Measurements from ENCODE around the gene TRIM71.

The TRIM71 gene

GRCh38 chr3:32877598-32877997, 59.8 kb downstream of the TRIM71 start:
- peaks cover 9% of the 10 kb centered on the region for H3K4me1 ChIP-seq (ENCODE audit: insufficient read depth, low read length, poor library complexity, severe bottlenecking)
- no peak overlapping the region for H3K4me3 ChIP-seq (ENCODE audit: low read length, poor library complexity, severe bottlenecking)
- no peaks in the 10 kb centered on the region for H3K9me3 ChIP-seq (ENCODE audit: insufficient read depth, low read depth, low read length)
- no peak overlapping the region for H3K9ac ChIP-seq (ENCODE audit: low read depth, low read length, poor library complexity, severe bottlenecking)
- no peak for TF ChIP-seq EZH2phosphoT487 (IDR thresholded peaks at IDR 0.05; ENCODE audit: borderline replicate concordance)
- TF ChIP-seq, protein P1, sequence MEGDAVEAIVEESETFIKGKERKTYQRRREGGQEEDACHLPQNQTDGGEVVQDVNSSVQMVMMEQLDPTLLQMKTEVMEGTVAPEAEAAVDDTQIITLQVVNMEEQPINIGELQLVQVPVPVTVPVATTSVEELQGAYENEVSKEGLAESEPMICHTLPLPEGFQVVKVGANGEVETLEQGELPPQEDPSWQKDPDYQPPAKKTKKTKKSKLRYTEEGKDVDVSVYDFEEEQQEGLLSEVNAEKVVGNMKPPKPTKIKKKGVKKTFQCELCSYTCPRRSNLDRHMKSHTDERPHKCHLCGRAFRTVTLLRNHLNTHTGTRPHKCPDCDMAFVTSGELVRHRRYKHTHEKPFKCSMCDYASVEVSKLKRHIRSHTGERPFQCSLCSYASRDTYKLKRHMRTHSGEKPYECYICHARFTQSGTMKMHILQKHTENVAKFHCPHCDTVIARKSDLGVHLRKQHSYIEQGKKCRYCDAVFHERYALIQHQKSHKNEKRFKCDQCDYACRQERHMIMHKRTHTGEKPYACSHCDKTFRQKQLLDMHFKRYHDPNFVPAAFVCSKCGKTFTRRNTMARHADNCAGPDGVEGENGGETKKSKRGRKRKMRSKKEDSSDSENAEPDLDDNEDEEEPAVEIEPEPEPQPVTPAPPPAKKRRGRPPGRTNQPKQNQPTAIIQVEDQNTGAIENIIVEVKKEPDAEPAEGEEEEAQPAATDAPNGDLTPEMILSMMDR (conservative IDR thresholded peaks at IDR 0.05; ENCODE audit: low read length): no peak
- H3K9me2 ChIP-seq (replicated peaks; ENCODE audit: low read depth, low read length): no peaks in the 10 kb centered on the region
- peaks cover 50% of the 10 kb centered on the region; the same call in 1 of the 2 replicates for H3K36me3 ChIP-seq (ENCODE audit: insufficient read depth, low read length)
- no peaks in the 10 kb centered on the region for H3K27me3 ChIP-seq (ENCODE audit: insufficient read depth, low read length, poor library complexity, severe bottlenecking)
- H3F3A ChIP-seq (ENCODE audit: low read depth): no peaks in the 10 kb centered on the region
- H2AFZ ChIP-seq (ENCODE audit: low read length): no peak overlapping the region
- H4K20me1 ChIP-seq (ENCODE audit: insufficient read depth, low read length, poor library complexity, severe bottlenecking): no peaks in the 10 kb centered on the region
- peaks cover 39% of the 10 kb centered on the region; the same call in 1 of the 2 replicates for H3K79me2 ChIP-seq (ENCODE audit: insufficient read depth, low read length)
- no peak overlapping the region for H3K4me2 ChIP-seq (ENCODE audit: low read depth, low read length, poor library complexity, severe bottlenecking)

GRCh38 chr3:32880225-32880624, 62.4 kb downstream of the TRIM71 start:
- peaks cover 42% of the 10 kb centered on the region; the same call in 1 of the 2 replicates for H3K36me3 ChIP-seq (ENCODE audit: insufficient read depth, low read length)
- peaks cover 34% of the 10 kb centered on the region; the same call in 1 of the 2 replicates for H3K79me2 ChIP-seq (ENCODE audit: insufficient read depth, low read length)
- no peaks in the 10 kb centered on the region for H3K9me2 ChIP-seq (replicated peaks; ENCODE audit: low read depth, low read length)
- no peaks in the 10 kb centered on the region for H4K20me1 ChIP-seq (ENCODE audit: insufficient read depth, low read length, poor library complexity, severe bottlenecking)
- no peaks in the 10 kb centered on the region for H3K27me3 ChIP-seq (ENCODE audit: insufficient read depth, low read length, poor library complexity, severe bottlenecking)
- no peak overlapping the region for H2AFZ ChIP-seq (ENCODE audit: low read length)
- TF ChIP-seq, protein P1 (conservative IDR thresholded peaks at IDR 0.05; ENCODE audit: low read length): no peak
- TF ChIP-seq EZH2phosphoT487 (IDR thresholded peaks at IDR 0.05; ENCODE audit: borderline replicate concordance): no peak
- H3K9ac ChIP-seq (ENCODE audit: low read depth, low read length, poor library complexity, severe bottlenecking): no peak overlapping the region
- no peak overlapping the region for H3K4me3 ChIP-seq (ENCODE audit: low read length, poor library complexity, severe bottlenecking)
- H3K4me2 ChIP-seq (ENCODE audit: low read depth, low read length, poor library complexity, severe bottlenecking): no peak overlapping the region
- H3F3A ChIP-seq (ENCODE audit: low read depth): no peaks in the 10 kb centered on the region
- H3K9me3 ChIP-seq (ENCODE audit: insufficient read depth, low read depth, low read length): no peaks in the 10 kb centered on the region
- no peaks in the 10 kb centered on the region for H3K4me1 ChIP-seq (ENCODE audit: insufficient read depth, low read length, poor library complexity, severe bottlenecking)

DNA sequence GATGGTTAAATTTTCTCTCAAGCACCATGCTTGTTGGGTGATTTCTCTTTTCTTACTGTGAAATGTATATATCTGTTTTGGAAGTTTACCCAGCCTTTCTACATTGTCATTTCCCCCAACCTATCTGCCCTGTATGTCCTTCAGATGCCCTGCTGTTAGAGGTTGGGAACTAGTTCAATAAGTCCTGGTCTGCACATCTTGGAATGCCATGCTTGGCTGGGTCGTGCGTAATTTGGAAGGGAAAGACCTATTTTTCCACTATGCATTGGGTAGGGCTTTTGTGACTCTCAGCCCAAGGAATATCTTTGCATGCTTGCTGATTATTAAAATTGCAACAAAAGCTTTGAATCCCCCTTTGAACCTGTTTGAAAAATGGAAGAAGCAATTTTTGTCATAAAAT, 63.8 kb downstream of the TRIM71 start:
- H3K79me2 ChIP-seq (ENCODE audit: insufficient read depth, low read length): peaks cover 35% of the 10 kb centered on the region; the same call in 1 of the 2 replicates
- H3K36me3 ChIP-seq (ENCODE audit: insufficient read depth, low read length): peaks cover 43% of the 10 kb centered on the region; the same call in 1 of the 2 replicates
- H3K4me3 ChIP-seq (ENCODE audit: low read length, poor library complexity, severe bottlenecking): no peak overlapping the region
- TF ChIP-seq, protein P1 (conservative IDR thresholded peaks at IDR 0.05; ENCODE audit: low read length): no peak
- no peak for TF ChIP-seq EZH2phosphoT487 (IDR thresholded peaks at IDR 0.05; ENCODE audit: borderline replicate concordance)
- no peaks in the 10 kb centered on the region for H3F3A ChIP-seq (ENCODE audit: low read depth)
- no peaks in the 10 kb centered on the region for H4K20me1 ChIP-seq (ENCODE audit: insufficient read depth, low read length, poor library complexity, severe bottlenecking)
- no peak overlapping the region for H2AFZ ChIP-seq (ENCODE audit: low read length)
- H3K9me2 ChIP-seq (replicated peaks; ENCODE audit: low read depth, low read length): no peaks in the 10 kb centered on the region
- H3K9ac ChIP-seq (ENCODE audit: low read depth, low read length, poor library complexity, severe bottlenecking): no peak overlapping the region
- peaks cover 4% of the 10 kb centered on the region for H3K4me1 ChIP-seq (ENCODE audit: insufficient read depth, low read length, poor library complexity, severe bottlenecking)
- no peaks in the 10 kb centered on the region for H3K9me3 ChIP-seq (ENCODE audit: insufficient read depth, low read depth, low read length)
- no peaks in the 10 kb centered on the region for H3K27me3 ChIP-seq (ENCODE audit: insufficient read depth, low read length, poor library complexity, severe bottlenecking)
- H3K4me2 ChIP-seq (ENCODE audit: low read depth, low read length, poor library complexity, severe bottlenecking): no peak overlapping the region
